Measurements from ENCODE around the gene RXFP4.
"Not testable (repeated sequence)": the region's sequence is repeated elsewhere in the genome, so short reads cannot be mapped to it uniquely, and the experiment has no call there.

Gene RXFP4

GRCh38 chr1:155929057-155929456, 12.4 kb upstream of the RXFP4 start:
- in situ Hi-C loops (cut with MboI; ENCODE audit: low sequenced_read_pairs) = no loop called here

GRCh38 chr1:155930725-155931124, 10.7 kb upstream of the RXFP4 start:
- in situ Hi-C loops (cut with MboI; ENCODE audit: low sequenced_read_pairs) = not testable (repeated sequence)

GRCh38 chr1:155931332-155932038, 10.0 kb upstream of the RXFP4 start:
- in situ Hi-C loops (cut with MboI; ENCODE audit: low sequenced_read_pairs) = no loop called here

GRCh38 chr1:155932081-155932480, 9.4 kb upstream of the RXFP4 start:
- in situ Hi-C loops (cut with MboI; ENCODE audit: low sequenced_read_pairs) = no loop called here

- in situ Hi-C loops (cut with MboI; ENCODE audit: low sequenced_read_pairs) = no loop called here
Measured at GRCh38 chr1:155932487-155932886, 9.0 kb upstream of the RXFP4 start.

GRCh38 chr1:155933591-155934096, 7.8 kb upstream of the RXFP4 start:
- in situ Hi-C loops (cut with MboI; ENCODE audit: low sequenced_read_pairs) = no loop called here

- in situ Hi-C loops (cut with MboI; ENCODE audit: low sequenced_read_pairs) = no loop called here
Measured at GRCh38 chr1:155934097-155934935, 7.1 kb upstream of the RXFP4 start, which contains the start of gene KHDC4. Gene KHDC4 (minus strand): TSS chr1:155934413. CDS start chr1:155934373, 40 bp downstream.

- in situ Hi-C loops (cut with MboI; ENCODE audit: low sequenced_read_pairs) = no loop called here
Measured at GRCh38 chr1:155934936-155935590, 6.4 kb upstream of the RXFP4 start.

- in situ Hi-C loops (cut with MboI; ENCODE audit: low sequenced_read_pairs) = no loop called here
Measured at GRCh38 chr1:155938220-155938627, 3.2 kb upstream of the RXFP4 start.

- in situ Hi-C loops (cut with MboI; ENCODE audit: low sequenced_read_pairs) = no loop called here
Measured at GRCh38 chr1:155940482-155940992, 901 bp upstream of the RXFP4 start.

- in situ Hi-C loops (cut with MboI; ENCODE audit: low sequenced_read_pairs) = no loop called here
Measured at GRCh38 chr1:155941845-155942531, 550 bp downstream of the RXFP4 start.

- in situ Hi-C loops (cut with MboI; ENCODE audit: low sequenced_read_pairs) = no loop called here
Measured at GRCh38 chr1:155942578-155943141, 1.2 kb downstream of the RXFP4 start.

GRCh38 chr1:155944444-155944799, 3.0 kb downstream of the RXFP4 start:
- in situ Hi-C loops (cut with MboI; ENCODE audit: low sequenced_read_pairs) = no loop called here

GRCh38 chr1:155946633-155947219, 5.3 kb downstream of the RXFP4 start:
- in situ Hi-C loops (cut with MboI; ENCODE audit: low sequenced_read_pairs) = no loop called here

GRCh38 chr1:155947292-155947691, 5.9 kb downstream of the RXFP4 start:
- in situ Hi-C loops (cut with MboI; ENCODE audit: low sequenced_read_pairs) = no loop called here

GRCh38 chr1:155947741-155948140, 6.3 kb downstream of the RXFP4 start:
- in situ Hi-C loops (cut with MboI; ENCODE audit: low sequenced_read_pairs) = no loop called here

GRCh38 chr1:155950829-155951228, 9.4 kb downstream of the RXFP4 start:
- in situ Hi-C loops (cut with MboI; ENCODE audit: low sequenced_read_pairs) = no loop called here

GRCh38 chr1:155951753-155952504, 10.5 kb downstream of the RXFP4 start:
- in situ Hi-C loops (cut with MboI; ENCODE audit: low sequenced_read_pairs) = no loop called here

GRCh38 chr1:155952505-155952890, 11.1 kb downstream of the RXFP4 start:
- in situ Hi-C loops (cut with MboI; ENCODE audit: low sequenced_read_pairs) = no loop called here
